Ascending aorta (tissue), 2 donors: ENCODE results near the gene LGALS7. TPM values are rescaled to one million over a fixed set of nuclear protein-coding genes. Genes with fewer than 3 reads are reported as not detected.
"Not testable (repeated sequence)": the region's sequence is repeated elsewhere in the genome, so short reads cannot be mapped to it uniquely, and the experiment has no call there.

Source experiments
- DNase-seq, 2 donors: peaks; one replicate each; pipeline ENCODE4 v3.0.0-alpha.2; 2019; ENCODE audit warnings: low spot score in 2 of 2
- H3K27ac ChIP-seq, 2 donors: fragments of 200-600 bp; sonication (generic); one replicate each; pipeline ENCODE4 v1.5.1; 2016 to 2017; ENCODE audit warnings: mild to moderate bottlenecking in 1 of 2
- H3K27me3 ChIP-seq: fragments of 200-600 bp; sonication (generic); one replicate; pipeline ENCODE4 v1.5.1; 2017
- H3K36me3 ChIP-seq, 2 donors: fragments of 200-600 bp; sonication (generic); one replicate each; pipeline ENCODE4 v1.5.1; 2016
- H3K4me1 ChIP-seq, 2 donors: fragments of 200-600 bp; sonication (generic); one replicate each; pipeline ENCODE4 v1.5.1; 2016 to 2017; ENCODE audit warnings: mild to moderate bottlenecking in 1 of 2
- H3K4me3 ChIP-seq, 2 donors: fragments of 200-600 bp; sonication (generic); one replicate each; pipeline ENCODE4 v1.5.1; 2016 to 2017; ENCODE audit warnings: mild to moderate bottlenecking in 1 of 2
- H3K9me3 ChIP-seq, 2 donors: fragments of 200-600 bp; sonication (generic); one replicate each; pipeline ENCODE4 v1.5.1; 2016
- CTCF ChIP-seq, 3 experiments: fragments of 200-600 bp in 2 of 3; fragments of 450-650 bp in 1 of 3; sonication (generic) in 2 of 3; IDR thresholded peaks; one replicate each; pipeline ENCODE4 v1.5.1; 2016 to 2019; ENCODE audit warnings: antibody characterized with exemption in 3 of 3, mild to moderate bottlenecking in 1 of 3, moderate library complexity in 1 of 3
- intact Hi-C: fragments of 100-400 bp; cut with DNase I; formaldehyde crosslinking; loops from one replicate; pipeline ENCODE4 v1.15.1; 2023
- total RNA-seq: library from RNA; depleted of rRNA; stranded (reverse); fragments of >200 nt; gene quantifications from one replicate; pipeline ENCODE4 v1.1.0, GENCODE V29; 2016

The LGALS7 gene
- total RNA-seq, 1 donor from 2014 or later, result not detected

DNA sequence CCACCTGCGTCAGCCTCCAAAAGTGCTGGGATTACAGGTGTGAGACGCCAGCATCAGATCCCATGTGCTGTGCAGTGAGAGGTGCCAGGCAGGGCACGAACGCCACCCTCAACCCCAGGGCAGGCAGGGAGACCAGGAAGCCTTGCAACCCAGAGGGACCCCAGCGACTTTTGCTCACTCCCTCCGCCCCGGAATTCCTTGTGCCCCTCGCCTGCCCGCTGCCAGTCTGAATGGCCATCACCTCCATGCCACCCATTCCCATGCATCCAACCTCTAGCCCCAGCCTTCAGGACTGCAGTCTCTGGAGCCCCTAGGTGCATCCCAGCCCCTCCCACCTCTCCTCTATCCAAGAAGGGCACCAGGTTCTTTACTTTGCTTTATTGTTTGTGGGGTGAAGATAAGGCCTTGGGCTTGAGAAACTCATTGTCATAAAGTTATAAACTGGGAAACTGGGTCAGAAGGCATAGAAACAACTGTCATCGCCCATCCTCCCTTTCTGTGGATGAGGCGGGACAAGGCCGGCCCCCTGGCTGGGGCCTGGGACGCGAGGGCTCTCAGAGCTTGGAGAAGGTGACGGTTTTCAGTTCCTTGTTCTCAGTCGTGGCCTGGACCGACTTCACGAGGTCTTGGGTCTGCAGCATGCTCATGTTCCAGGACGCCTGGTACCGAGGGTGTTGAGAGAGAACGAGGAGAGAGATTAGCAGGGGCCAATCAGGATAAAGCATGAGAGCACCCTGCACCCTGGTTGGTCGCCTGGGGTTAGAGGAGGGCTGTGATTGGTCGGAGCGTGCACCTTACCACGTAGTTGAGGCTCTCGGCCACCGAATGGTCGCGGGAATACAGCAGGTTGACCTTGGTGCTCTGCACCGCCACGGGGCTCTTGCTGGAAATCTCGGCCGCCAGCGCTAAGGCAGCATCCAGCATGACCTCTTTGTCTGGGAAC lies 42.0 kb upstream of the LGALS7 start:
- Histone ChIP-seq H3K4me1 (no peaks in the 10 kb centered on the region), H3K27me3 (no peaks in the 10 kb centered on the region), H3K4me3 (no peak overlapping the region), H3K27ac (no peak overlapping the region), H3K9me3 (no peaks in the 10 kb centered on the region), H3K36me3 (peaks cover 30 to 39% of the 10 kb centered on the region in 2 donors)
- no peak for TF ChIP-seq CTCF (IDR thresholded peaks at IDR 0.05)
- DNase-seq, result no peak
- intact Hi-C loops, result no loop called here

DNA sequence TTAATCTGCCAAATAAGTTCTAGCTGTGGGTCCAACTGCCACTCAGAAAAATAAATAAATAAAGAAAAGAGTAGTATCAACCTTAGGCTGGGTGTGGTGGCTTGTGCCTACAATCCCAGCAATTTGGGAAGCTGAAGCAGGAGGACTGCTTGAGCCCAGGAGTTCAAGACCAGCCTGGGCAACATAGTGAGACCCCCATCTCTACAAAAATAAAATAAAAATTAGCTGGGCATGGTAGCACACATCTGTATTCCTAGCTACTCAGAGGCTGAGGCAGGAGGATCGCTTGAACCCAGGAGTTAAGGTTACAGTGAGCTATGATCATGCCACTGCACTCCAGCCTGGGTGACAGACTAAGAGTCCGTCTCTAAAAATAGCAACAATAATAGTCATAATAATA lies 40.6 kb upstream of the LGALS7 start:
- H3K9me3 ChIP-seq, H3K27ac ChIP-seq, intact Hi-C loops, H3K4me1 ChIP-seq, DNase-seq, H3K4me3 ChIP-seq, H3K27me3 ChIP-seq: not testable (repeated sequence)
- peaks cover 30 to 34% of the 10 kb centered on the region in 2 donors for H3K36me3 ChIP-seq

GRCh38 chr19:38813323-38813722 lies 40.0 kb upstream of the LGALS7 start:
- no peaks in the 10 kb centered on the region for H3K4me1 ChIP-seq
- H3K27ac ChIP-seq, result no peak overlapping the region
- no peaks in the 10 kb centered on the region for H3K9me3 ChIP-seq
- TF ChIP-seq CTCF (IDR thresholded peaks at IDR 0.05), result no peak
- no peak overlapping the region for H3K4me3 ChIP-seq
- no peak for DNase-seq
- intact Hi-C loops, result no loop called here
- H3K27me3 ChIP-seq, result no peaks in the 10 kb centered on the region
- peaks cover 29 to 34% of the 10 kb centered on the region in 2 donors for H3K36me3 ChIP-seq

DNA sequence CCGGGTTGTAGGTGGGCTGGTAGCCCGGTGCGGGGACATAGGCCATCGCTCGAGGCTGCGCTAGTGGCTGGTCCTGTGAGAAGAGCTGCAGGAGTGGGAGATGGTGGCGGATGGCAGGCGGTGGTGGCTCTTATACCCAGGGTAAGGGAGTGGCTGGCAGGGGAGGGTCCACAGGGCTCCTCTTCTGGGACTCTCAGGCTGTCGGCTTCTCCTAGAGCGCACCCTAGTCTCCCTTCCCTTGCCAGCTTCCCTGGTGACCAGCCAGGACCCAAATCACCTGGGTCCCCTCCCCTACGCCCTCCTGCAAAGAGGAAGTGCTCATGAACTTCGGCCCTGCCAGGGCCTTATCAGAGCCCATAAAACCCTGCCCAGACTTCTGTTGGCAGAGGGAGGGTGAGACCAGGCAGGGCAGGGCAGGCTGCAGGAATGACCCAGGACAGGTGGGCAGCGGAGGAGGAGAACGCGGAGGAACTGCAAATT lies 39.6 kb upstream of the LGALS7 start, which contains the start of gene LGALS4:
TSS of gene LGALS4 (minus strand) at position 105 of the 480 bp plus-strand sequence. CDS start at position 46, 59 bp downstream.
- Histone ChIP-seq H3K36me3 (peaks cover 25 to 30% of the 10 kb centered on the region in 2 donors), H3K27me3 (no peaks in the 10 kb centered on the region), H3K4me3 (no peak within 1 kb of the TSS), H3K9me3 (no peaks in the 10 kb centered on the region), H3K4me1 (no peaks in the 10 kb centered on the region), H3K27ac (no peak within 1 kb of the TSS)
- TF ChIP-seq CTCF (IDR thresholded peaks at IDR 0.05), result no peak
- intact Hi-C loops, result no loop called here
- no peak for DNase-seq

DNA sequence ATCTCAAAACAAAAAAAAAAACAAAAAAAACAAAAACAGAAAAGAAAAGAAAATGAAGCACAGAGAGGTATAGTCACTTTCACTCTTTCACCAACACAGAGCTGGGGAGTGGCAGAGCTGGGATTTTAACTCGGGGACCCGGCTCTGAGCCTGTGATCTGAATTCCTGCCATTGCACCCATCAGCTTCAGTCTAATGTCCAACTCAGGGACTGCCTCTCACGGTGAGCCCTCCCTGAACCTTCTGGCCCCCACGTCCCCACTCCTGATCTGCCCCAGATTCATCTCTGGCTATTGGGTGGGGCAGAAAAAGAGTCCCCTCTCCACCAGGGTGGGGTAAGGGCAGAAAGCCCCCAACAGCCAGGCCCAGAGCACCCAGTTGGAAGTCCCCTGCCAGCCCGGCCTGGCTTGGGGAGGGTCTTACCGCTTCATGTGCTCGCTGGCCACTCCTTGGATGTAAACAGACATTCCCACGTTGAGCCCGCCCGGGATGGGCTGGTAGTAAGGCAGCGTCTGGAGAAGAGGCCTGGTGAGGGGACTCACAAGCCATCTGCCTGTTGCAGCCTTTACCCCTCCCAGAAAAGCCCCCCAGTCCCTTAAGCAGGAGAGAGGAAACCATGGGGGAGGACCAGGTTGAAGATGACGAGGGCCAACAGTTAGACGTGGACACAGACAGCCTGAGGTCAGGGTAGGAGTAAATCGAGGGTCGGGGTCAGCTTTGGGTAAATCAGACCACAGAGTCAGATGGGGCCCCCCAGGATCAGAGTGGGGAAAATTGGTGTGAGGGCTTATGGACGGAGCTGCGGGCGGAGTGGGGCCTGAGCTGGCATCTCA lies 38.9 kb upstream of the LGALS7 start:
- TF ChIP-seq CTCF (IDR thresholded peaks at IDR 0.05), result no peak
- intact Hi-C loops, result no loop called here
- Histone ChIP-seq H3K4me1 (no peaks in the 10 kb centered on the region), H3K27me3 (no peaks in the 10 kb centered on the region), H3K9me3 (no peaks in the 10 kb centered on the region), H3K4me3 (no peak overlapping the region), H3K36me3 (peaks cover 23 to 24% of the 10 kb centered on the region in 2 donors), H3K27ac (no peak overlapping the region)
- no peak for DNase-seq
